ENCODE results near the gene PAK2.
"Not testable (repeated sequence)": the region's sequence is repeated elsewhere in the genome, so short reads cannot be mapped to it uniquely, and the experiment has no call there.

PAK2 gene

GRCh38 chr3:196790636-196791035 is 51.0 kb downstream of the PAK2 start:
- no peak for DNase-seq

- DNase-seq, result no peak
These were observed 53.1 kb downstream of the PAK2 start for GRCh38 chr3:196792771-196793170.

GRCh38 chr3:196793246-196793645 is 53.6 kb downstream of the PAK2 start:
- DNase-seq, result no peak

GRCh38 chr3:196794467-196794866 is 54.8 kb downstream of the PAK2 start:
- no peak for DNase-seq

GRCh38 chr3:196796317-196796716 is 56.7 kb downstream of the PAK2 start:
- no peak for DNase-seq

- no peak for DNase-seq
These were observed 61.2 kb downstream of the PAK2 start for GRCh38 chr3:196800742-196801434.

GRCh38 chr3:196803891-196804468 is 64.3 kb downstream of the PAK2 start:
- peak; percentile 48 for DNase-seq

GRCh38 chr3:196804773-196805172 is 65.1 kb downstream of the PAK2 start:
- no peak for DNase-seq

- no peak for DNase-seq
These were observed 71.4 kb downstream of the PAK2 start for GRCh38 chr3:196810963-196811581.

GRCh38 chr3:196812853-196813252 is 73.2 kb downstream of the PAK2 start:
- no peak for DNase-seq

GRCh38 chr3:196813903-196814302 is 74.2 kb downstream of the PAK2 start:
- DNase-seq, result no peak

GRCh38 chr3:196821806-196822355 is 82.2 kb downstream of the PAK2 start:
- no peak for DNase-seq

- not testable (repeated sequence) for DNase-seq
These were observed 90.0 kb downstream of the PAK2 start for GRCh38 chr3:196829651-196830050.

GRCh38 chr3:196835086-196835485 is 95.4 kb downstream of the PAK2 start:
- no peak for DNase-seq

- not testable (repeated sequence) for DNase-seq
These were observed 97.0 kb downstream of the PAK2 start for GRCh38 chr3:196836626-196837025.

GRCh38 chr3:196837819-196838420 is 98.3 kb downstream of the PAK2 start:
- peak; percentile 83 for DNase-seq

- not testable (repeated sequence) for DNase-seq
These were observed 99.7 kb downstream of the PAK2 start for GRCh38 chr3:196839351-196839750.

- peak; percentile 29 for DNase-seq
These were observed 103.1 kb downstream of the PAK2 start for GRCh38 chr3:196842567-196843434.

GRCh38 chr3:196843435-196844110 is 103.9 kb downstream of the PAK2 start:
- DNase-seq, result no peak

- DNase-seq, result not testable (repeated sequence)
These were observed 104.9 kb downstream of the PAK2 start for GRCh38 chr3:196844235-196845219.

GRCh38 chr3:196848375-196848774 is 108.7 kb downstream of the PAK2 start:
- DNase-seq, result not testable (repeated sequence)
